ENCODE results near the gene SGPP2. TPM values are rescaled to one million over a fixed set of nuclear protein-coding genes. Genes with fewer than 3 reads are reported as not detected.

SGPP2 gene
- total RNA-seq, 4 donors from 2014 or later: 38.7 to 61.3 (median 59.0) TPM

DNA sequence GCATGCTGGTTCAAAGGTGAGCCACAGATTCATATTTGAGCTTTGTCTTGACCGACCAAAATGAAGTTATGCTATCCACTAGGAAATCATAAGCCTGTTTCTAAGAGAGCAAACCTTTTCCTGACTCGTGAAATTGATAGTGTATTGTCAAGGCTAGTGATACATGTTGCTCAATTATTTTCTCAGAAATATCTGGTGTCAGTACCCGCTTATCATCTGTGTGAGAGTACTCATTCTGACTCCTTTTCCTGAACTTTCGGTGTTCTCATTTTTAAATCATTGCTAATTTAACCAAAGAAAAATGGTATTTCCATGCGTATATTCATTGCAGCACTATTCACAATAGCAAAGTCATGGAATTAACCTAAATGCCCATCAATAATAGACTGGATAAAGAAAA lies 56.2 kb downstream of the SGPP2 start:
- H3K4me3 ChIP-seq (ENCODE audit: low read depth, poor library complexity, severe bottlenecking): no peak overlapping the region
- intact Hi-C loops (cut with DNase I; ENCODE audit: low total_unique reads): no loop called here
- DNase-seq (ENCODE audit: low spot score in 2 of 2): no peak
- TF ChIP-seq, protein P1, sequence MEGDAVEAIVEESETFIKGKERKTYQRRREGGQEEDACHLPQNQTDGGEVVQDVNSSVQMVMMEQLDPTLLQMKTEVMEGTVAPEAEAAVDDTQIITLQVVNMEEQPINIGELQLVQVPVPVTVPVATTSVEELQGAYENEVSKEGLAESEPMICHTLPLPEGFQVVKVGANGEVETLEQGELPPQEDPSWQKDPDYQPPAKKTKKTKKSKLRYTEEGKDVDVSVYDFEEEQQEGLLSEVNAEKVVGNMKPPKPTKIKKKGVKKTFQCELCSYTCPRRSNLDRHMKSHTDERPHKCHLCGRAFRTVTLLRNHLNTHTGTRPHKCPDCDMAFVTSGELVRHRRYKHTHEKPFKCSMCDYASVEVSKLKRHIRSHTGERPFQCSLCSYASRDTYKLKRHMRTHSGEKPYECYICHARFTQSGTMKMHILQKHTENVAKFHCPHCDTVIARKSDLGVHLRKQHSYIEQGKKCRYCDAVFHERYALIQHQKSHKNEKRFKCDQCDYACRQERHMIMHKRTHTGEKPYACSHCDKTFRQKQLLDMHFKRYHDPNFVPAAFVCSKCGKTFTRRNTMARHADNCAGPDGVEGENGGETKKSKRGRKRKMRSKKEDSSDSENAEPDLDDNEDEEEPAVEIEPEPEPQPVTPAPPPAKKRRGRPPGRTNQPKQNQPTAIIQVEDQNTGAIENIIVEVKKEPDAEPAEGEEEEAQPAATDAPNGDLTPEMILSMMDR (IDR thresholded peaks at IDR 0.05): no peak
- TF ChIP-seq POLR2A (IDR thresholded peaks at IDR 0.05): no peak
- 85 to 90% methylated on average over 5 of the region's 5 CpGs for WGBS, 2 donors

- TF ChIP-seq, protein P1 (IDR thresholded peaks at IDR 0.05): no peak
- no peak for DNase-seq (ENCODE audit: low spot score in 2 of 2)
- no peak overlapping the region for H3K4me3 ChIP-seq (ENCODE audit: low read depth, poor library complexity, severe bottlenecking)
- intact Hi-C loops (cut with DNase I; ENCODE audit: low total_unique reads): no loop called here
Measured at GRCh38 chr2:222481941-222482340, 57.6 kb downstream of the SGPP2 start.

DNA sequence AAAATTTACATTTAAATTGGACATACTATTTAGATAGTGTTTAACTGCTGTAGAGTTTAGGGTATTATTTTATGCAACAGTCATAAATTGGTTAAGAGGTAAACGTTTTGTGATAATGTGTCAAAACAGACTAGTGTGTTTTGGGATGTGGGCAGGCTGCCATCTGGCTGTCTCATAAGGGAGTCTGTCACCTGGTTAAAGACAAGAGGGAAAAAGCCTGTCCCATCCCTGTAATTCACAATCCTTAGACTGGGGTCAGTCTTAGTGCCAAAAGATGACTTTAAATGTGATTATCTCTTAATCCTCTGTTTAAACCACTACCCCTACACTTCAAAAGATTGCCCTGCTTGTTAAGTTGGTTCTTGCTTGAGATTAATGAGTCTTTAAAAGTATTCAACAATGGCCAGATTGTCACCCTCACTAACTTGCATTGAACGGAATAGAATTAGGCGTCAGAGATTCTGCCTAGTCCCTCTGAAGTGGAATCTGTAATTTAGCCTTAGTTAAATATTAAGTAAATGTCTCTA lies 59.2 kb downstream of the SGPP2 start:
- WGBS, 2 donors: 61 to 72% methylated on average over 3 of the region's 3 CpGs
- intact Hi-C loops (cut with DNase I; ENCODE audit: low total_unique reads): no loop called here
- DNase-seq (ENCODE audit: low spot score in 2 of 2): no peak
- no peak overlapping the region for H3K4me3 ChIP-seq (ENCODE audit: low read depth, poor library complexity, severe bottlenecking)
- TF ChIP-seq, protein P1 (IDR thresholded peaks at IDR 0.05): no peak
- TF ChIP-seq POLR2A (IDR thresholded peaks at IDR 0.05): no peak

DNA sequence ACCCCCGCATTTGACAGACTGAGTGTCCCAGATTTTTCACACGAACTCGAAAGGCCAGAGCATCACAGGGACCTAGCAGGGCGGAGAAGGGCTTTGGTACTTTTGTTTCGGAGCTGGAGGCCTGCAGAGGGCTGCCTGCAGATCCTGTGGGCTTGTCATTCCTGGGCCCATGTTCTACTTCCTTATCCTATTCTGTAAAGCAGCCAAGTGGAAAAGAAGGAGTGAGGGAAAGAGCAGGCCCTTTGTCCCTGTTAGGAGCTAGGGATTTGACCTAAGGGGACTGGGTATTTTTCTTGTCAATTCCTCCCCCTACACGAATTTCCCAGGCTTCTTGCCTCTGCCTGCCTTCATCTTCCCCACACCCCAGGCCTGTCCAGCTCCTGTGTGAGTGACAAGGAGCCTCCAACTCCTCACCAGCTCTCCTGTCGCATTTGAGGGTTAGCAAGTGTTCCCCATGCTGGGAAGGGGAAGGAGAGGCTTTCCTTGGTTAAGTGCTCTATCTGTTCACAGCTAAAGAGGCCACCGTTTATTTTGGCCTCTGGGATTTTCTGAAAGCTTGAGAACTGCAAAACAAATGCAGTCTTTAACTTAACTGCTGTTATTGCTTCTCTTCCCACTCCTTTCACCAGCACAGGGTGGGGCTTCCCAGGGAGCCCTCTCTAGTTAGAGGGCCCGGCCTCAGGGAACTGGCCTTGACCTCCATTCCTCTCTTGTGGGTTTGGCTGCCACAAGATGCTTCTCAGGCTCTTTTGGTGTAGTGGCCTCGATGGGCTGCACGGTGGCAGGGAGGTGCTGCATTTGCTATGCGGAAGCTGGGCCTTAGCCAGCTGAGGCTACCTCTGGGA lies 61.2 kb downstream of the SGPP2 start:
- 83 to 85% methylated on average over 12 of the region's 12 CpGs for WGBS, 2 donors
- TF ChIP-seq, protein P1 (IDR thresholded peaks at IDR 0.05): no peak
- TF ChIP-seq POLR2A (IDR thresholded peaks at IDR 0.05): no peak
- intact Hi-C loops (cut with DNase I; ENCODE audit: low total_unique reads): no loop called here
- DNase-seq (ENCODE audit: low spot score in 2 of 2): no peak
- H3K4me3 ChIP-seq (ENCODE audit: low read depth, poor library complexity, severe bottlenecking): no peak overlapping the region

DNA sequence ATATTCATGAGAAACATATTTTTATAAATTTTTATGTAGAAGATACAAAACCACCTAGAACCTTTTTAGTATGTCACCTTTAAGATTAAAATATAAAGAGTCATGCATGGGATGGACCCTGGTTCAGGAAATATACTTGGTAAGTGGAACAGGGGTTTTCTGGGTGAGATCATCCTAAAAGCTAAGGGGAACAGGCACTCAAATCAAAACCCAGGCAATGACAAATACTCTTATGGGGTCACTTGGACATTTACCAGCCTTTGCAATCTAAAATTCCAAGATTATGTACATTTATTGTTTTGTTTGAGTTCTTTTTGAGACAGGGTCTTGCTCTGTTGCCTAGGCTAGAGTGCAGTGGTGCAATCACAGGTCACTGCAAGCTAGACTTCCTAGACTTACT lies 65.8 kb downstream of the SGPP2 start:
- no peak for DNase-seq (ENCODE audit: low spot score in 2 of 2)
- H3K4me3 ChIP-seq (ENCODE audit: low read depth, poor library complexity, severe bottlenecking): no peak overlapping the region
- TF ChIP-seq, protein P1 (IDR thresholded peaks at IDR 0.05): no peak
- no peak for TF ChIP-seq POLR2A (IDR thresholded peaks at IDR 0.05)
- intact Hi-C loops (cut with DNase I; ENCODE audit: low total_unique reads): no loop called here

- no peak for DNase-seq (ENCODE audit: low spot score in 2 of 2)
- H3K4me3 ChIP-seq (ENCODE audit: low read depth, poor library complexity, severe bottlenecking): no peak overlapping the region
- TF ChIP-seq, protein P1 (IDR thresholded peaks at IDR 0.05): no peak
- TF ChIP-seq POLR2A (IDR thresholded peaks at IDR 0.05): no peak
- intact Hi-C loops (cut with DNase I; ENCODE audit: low total_unique reads): no loop called here
Measured at GRCh38 chr2:222492683-222493082, 68.3 kb downstream of the SGPP2 start.
